Esophagus squamous epithelium (tissue), 5 donors: ENCODE measurements around the gene MGAM2. TPM values are rescaled to one million over a fixed set of nuclear protein-coding genes. Genes with fewer than 3 reads are reported as not detected.
"Not testable (repeated sequence)": the region's sequence is repeated elsewhere in the genome, so short reads cannot be mapped to it uniquely, and the experiment has no call there.

Source experiments
- DNase-seq: peaks from one replicate; lab custom pipeline; 2025; lab: John Stamatoyannopoulos, UW
- H3K27ac ChIP-seq, 4 donors: fragments of 200-600 bp; sonication (generic); one replicate each; pipeline ENCODE4 v1.5.1; 2016 to 2019; ENCODE audit warnings: mild to moderate bottlenecking in 1 of 4
- H3K27me3 ChIP-seq, 4 donors: fragments of 200-600 bp; sonication (generic); 1 replicate in 3 of 4; 2 replicates in 1 of 4; pipeline versions ENCODE4 v1.5.1 to v1.6.0; 2017 to 2021; ENCODE audit warnings: antibody characterized with exemption in 1 of 4
- H3K36me3 ChIP-seq, 3 donors: fragments of 200-600 bp; sonication (generic); one replicate each; pipeline ENCODE4 v1.5.1; 2016 to 2019
- H3K4me1 ChIP-seq, 3 donors: fragments of 200-600 bp; sonication (generic); one replicate each; pipeline ENCODE4 v1.5.1; 2017 to 2019
- H3K4me3 ChIP-seq, 4 donors: fragments of 200-600 bp; sonication (generic); 1 replicate in 3 of 4; 2 replicates in 1 of 4; pipeline ENCODE4 v1.5.1; 2016 to 2019; ENCODE audit warnings: mild to moderate bottlenecking in 2 of 4, moderate library complexity in 1 of 4
- H3K9me3 ChIP-seq, 3 donors: fragments of 200-600 bp; sonication (generic); one replicate each; pipeline ENCODE4 v1.5.1; 2016 to 2019
- POLR2A ChIP-seq, 4 donors: fragments of 450-650 bp; IDR thresholded peaks; one replicate each; pipeline ENCODE4 v1.6.1; 2017; ENCODE audit warnings: antibody characterized with exemption in 4 of 4, mild to moderate bottlenecking in 4 of 4, moderate library complexity in 3 of 4
- WGBS, 2 donors: methylation state at CpG; one replicate each; pipeline ENCODE4 v1.1.5; 2018; 5-methylcytosine and 5-hydroxymethylcytosine counted together
- intact Hi-C: fragments of 100-400 bp; cut with DNase I; formaldehyde crosslinking; loops from one replicate; pipeline ENCODE4 v1.15.0; 2022
- total RNA-seq, 4 donors: library from RNA; depleted of rRNA; stranded (reverse); fragments of >200 nt; gene quantifications; one replicate each; pipeline ENCODE4 v1.1.0, GENCODE V29; 2016
- TF ChIP-seq, protein P1 (sequence below), 6 experiments: fragments of 450-650 bp in 4 of 6; fragments of 200-600 bp in 2 of 6; sonication (generic) in 2 of 6; IDR thresholded peaks; one replicate each; pipeline ENCODE4 v1.5.1; 2016 to 2019; ENCODE audit warnings: antibody characterized with exemption in 6 of 6, mild to moderate bottlenecking in 4 of 6, moderate library complexity in 4 of 6
- donor health status: DM: yes; HTN: yes; CAD: no.

The MGAM2 gene
- total RNA-seq, 4 donors from 2014 or later: 0.04 TPM; not detected in 3

GRCh38 chr7:142097571-142097970, 13.9 kb upstream of the MGAM2 start:
- H3K9me3 ChIP-seq: no peaks in the 10 kb centered on the region
- intact Hi-C loops: no loop called here
- WGBS, 2 donors: 39 to 52% methylated on average over 5 of the region's 5 CpGs
- H3K27ac ChIP-seq: no peak overlapping the region
- no peak for DNase-seq
- TF ChIP-seq POLR2A (IDR thresholded peaks at IDR 0.05): no peak
- TF ChIP-seq, protein P1, sequence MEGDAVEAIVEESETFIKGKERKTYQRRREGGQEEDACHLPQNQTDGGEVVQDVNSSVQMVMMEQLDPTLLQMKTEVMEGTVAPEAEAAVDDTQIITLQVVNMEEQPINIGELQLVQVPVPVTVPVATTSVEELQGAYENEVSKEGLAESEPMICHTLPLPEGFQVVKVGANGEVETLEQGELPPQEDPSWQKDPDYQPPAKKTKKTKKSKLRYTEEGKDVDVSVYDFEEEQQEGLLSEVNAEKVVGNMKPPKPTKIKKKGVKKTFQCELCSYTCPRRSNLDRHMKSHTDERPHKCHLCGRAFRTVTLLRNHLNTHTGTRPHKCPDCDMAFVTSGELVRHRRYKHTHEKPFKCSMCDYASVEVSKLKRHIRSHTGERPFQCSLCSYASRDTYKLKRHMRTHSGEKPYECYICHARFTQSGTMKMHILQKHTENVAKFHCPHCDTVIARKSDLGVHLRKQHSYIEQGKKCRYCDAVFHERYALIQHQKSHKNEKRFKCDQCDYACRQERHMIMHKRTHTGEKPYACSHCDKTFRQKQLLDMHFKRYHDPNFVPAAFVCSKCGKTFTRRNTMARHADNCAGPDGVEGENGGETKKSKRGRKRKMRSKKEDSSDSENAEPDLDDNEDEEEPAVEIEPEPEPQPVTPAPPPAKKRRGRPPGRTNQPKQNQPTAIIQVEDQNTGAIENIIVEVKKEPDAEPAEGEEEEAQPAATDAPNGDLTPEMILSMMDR (IDR thresholded peaks at IDR 0.05): no peak
- no peaks in the 10 kb centered on the region for H3K36me3 ChIP-seq
- H3K27me3 ChIP-seq: no peaks in the 10 kb centered on the region
- H3K4me3 ChIP-seq: no peak overlapping the region
- H3K4me1 ChIP-seq: no peaks in the 10 kb centered on the region

- no peak for TF ChIP-seq POLR2A (IDR thresholded peaks at IDR 0.05)
- TF ChIP-seq, protein P1 (IDR thresholded peaks at IDR 0.05): no peak
- Histone ChIP-seq H3K27me3 (no peaks in the 10 kb centered on the region), H3K9me3 (no peaks in the 10 kb centered on the region), H3K27ac (no peak overlapping the region), H3K36me3 (no peaks in the 10 kb centered on the region), H3K4me1 (no peaks in the 10 kb centered on the region), H3K4me3 (no peak overlapping the region)
- WGBS, 2 donors: 63 to 69% methylated on average over 1 of the region's 2 CpGs
- intact Hi-C loops: no loop called here
- no peak for DNase-seq
Observed at GRCh38 chr7:142098004-142098403, 13.5 kb upstream of the MGAM2 start.

DNA sequence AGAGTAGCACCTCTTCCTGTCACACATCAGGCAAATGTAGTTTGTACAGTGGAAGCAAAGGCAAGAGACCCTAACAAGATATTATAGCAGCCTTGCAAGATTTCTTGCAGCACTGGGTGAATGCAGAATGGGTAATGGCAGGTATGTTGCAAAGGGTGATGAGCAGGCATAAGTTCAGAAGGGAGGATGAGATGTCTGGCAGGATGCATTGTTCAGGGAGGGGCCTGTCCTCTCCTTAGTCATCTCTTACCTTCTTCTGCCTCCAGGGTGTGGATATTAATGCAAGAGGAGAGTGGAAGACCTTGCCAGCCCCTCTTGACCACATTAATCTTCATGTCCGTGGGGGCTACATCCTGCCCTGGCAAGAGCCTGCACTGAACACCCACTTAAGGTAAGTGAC, 12.2 kb upstream of the MGAM2 start:
- H3K36me3 ChIP-seq, DNase-seq, intact Hi-C loops, H3K4me3 ChIP-seq, H3K4me1 ChIP-seq, H3K9me3 ChIP-seq, H3K27me3 ChIP-seq, H3K27ac ChIP-seq: not testable (repeated sequence)
- 54 to 67% methylated on average over 1 of the region's 1 CpG for WGBS, 2 donors

- H3K4me3 ChIP-seq: no peak overlapping the region
- H3K36me3 ChIP-seq: no peaks in the 10 kb centered on the region
- DNase-seq: no peak
- H3K4me1 ChIP-seq: no peaks in the 10 kb centered on the region
- no peaks in the 10 kb centered on the region for H3K27me3 ChIP-seq
- intact Hi-C loops: no loop called here
- no peaks in the 10 kb centered on the region for H3K9me3 ChIP-seq
- TF ChIP-seq, protein P1 (IDR thresholded peaks at IDR 0.05): no peak
- no peak overlapping the region for H3K27ac ChIP-seq
- WGBS, 2 donors: 70 to 77% methylated on average over 1 of the region's 1 CpG
Observed at GRCh38 chr7:142100634-142101033, 10.9 kb upstream of the MGAM2 start.

- H3K27ac ChIP-seq, H3K27me3 ChIP-seq, H3K9me3 ChIP-seq, intact Hi-C loops, DNase-seq, H3K4me3 ChIP-seq, H3K36me3 ChIP-seq, H3K4me1 ChIP-seq: not testable (repeated sequence)
- WGBS, 2 donors: 66 to 74% methylated on average over 6 of the region's 6 CpGs
Observed at GRCh38 chr7:142101794-142102193, 9.7 kb upstream of the MGAM2 start.

- no peak for DNase-seq
Observed at GRCh38 chr7:142104550-142105527, 6.7 kb upstream of the MGAM2 start.

More at GRCh38 chr7:142104550-142105527, 6.7 kb upstream of the MGAM2 start:
- Histone ChIP-seq H3K27me3 (no peaks in the 10 kb centered on the region), H3K36me3 (no peaks in the 10 kb centered on the region), H3K4me1 (no peaks in the 10 kb centered on the region), H3K27ac (no peak overlapping the region), H3K4me3 (no peak overlapping the region), H3K9me3 (no peaks in the 10 kb centered on the region)
- intact Hi-C loops: no loop called here
- no peak for TF ChIP-seq POLR2A (IDR thresholded peaks at IDR 0.05)
- TF ChIP-seq, protein P1 (IDR thresholded peaks at IDR 0.05): no peak
- WGBS, 2 donors: 45 to 59% methylated on average over 6 of the region's 6 CpGs
